Measurements from ENCODE around the gene ZNF844. TPM values are rescaled to one million over a fixed set of nuclear protein-coding genes. Genes with fewer than 3 reads are reported as not detected.

Gene ZNF844
- total RNA-seq, 2 donors from 2014 or later, result 4.7 to 9.0 TPM

- no peak for ATAC-seq (ENCODE audit: insufficient number of reproducible peaks, low FRiP score, low read depth)
Observed at GRCh38 chr19:12112701-12113100, 48.2 kb downstream of the ZNF844 start.

GRCh38 chr19:12113121-12113520, 48.6 kb downstream of the ZNF844 start:
- Histone ChIP-seq H3K27ac (no peak overlapping the region), H3K9me3 (peaks cover 25% of the 10 kb centered on the region), H3K36me3 (peaks cover 26% of the 10 kb centered on the region), H3K4me1 (ENCODE audit: control insufficient read depth in 1 of 2, low read depth in 2 of 2) (no peaks in the 10 kb centered on the region), H3K4me3 (no peak overlapping the region), H3K27me3 (replicated peaks; ENCODE audit: insufficient read depth) (no peaks in the 10 kb centered on the region)
- no peak for ATAC-seq (ENCODE audit: insufficient number of reproducible peaks, low FRiP score, low read depth)
- no peak for TF ChIP-seq CTCF (IDR thresholded peaks at IDR 0.05)
- no peak for DNase-seq (ENCODE audit: low spot score)

More at GRCh38 chr19:12112701-12113100, 48.2 kb downstream of the ZNF844 start:
- no peak for TF ChIP-seq CTCF (IDR thresholded peaks at IDR 0.05)
- H3K36me3 ChIP-seq, result peaks cover 26% of the 10 kb centered on the region
- H3K4me3 ChIP-seq, result no peak overlapping the region
- peaks cover 25% of the 10 kb centered on the region for H3K9me3 ChIP-seq
- no peaks in the 10 kb centered on the region for H3K27me3 ChIP-seq (replicated peaks; ENCODE audit: insufficient read depth)
- no peak overlapping the region for H3K27ac ChIP-seq
- H3K4me1 ChIP-seq (ENCODE audit: control insufficient read depth in 1 of 2, low read depth in 2 of 2), result no peaks in the 10 kb centered on the region
- no peak for DNase-seq (ENCODE audit: low spot score)

- Histone ChIP-seq H3K9me3 (peaks cover 6% of the 10 kb centered on the region), H3K27ac (no peak overlapping the region), H3K36me3 (peaks cover 5% of the 10 kb centered on the region), H3K4me3 (no peak overlapping the region), H3K4me1 (ENCODE audit: control insufficient read depth in 1 of 2, low read depth in 2 of 2) (no peaks in the 10 kb centered on the region), H3K27me3 (replicated peaks; ENCODE audit: insufficient read depth) (no peaks in the 10 kb centered on the region)
- DNase-seq (ENCODE audit: low spot score) (no peak), ATAC-seq (ENCODE audit: insufficient number of reproducible peaks, low FRiP score, low read depth) (no peak)
- TF ChIP-seq CTCF (IDR thresholded peaks at IDR 0.05), result no peak
Observed at GRCh38 chr19:12117201-12117970, 52.9 kb downstream of the ZNF844 start.

GRCh38 chr19:12126707-12127106, 62.2 kb downstream of the ZNF844 start:
- H3K4me1 ChIP-seq (ENCODE audit: control insufficient read depth in 1 of 2, low read depth in 2 of 2), result no peaks in the 10 kb centered on the region
- DNase-seq (ENCODE audit: low spot score), result no peak
- peaks cover 3% of the 10 kb centered on the region for H3K36me3 ChIP-seq
- peak; percentile 28 for TF ChIP-seq CTCF (IDR thresholded peaks at IDR 0.05)
- no peak overlapping the region for H3K4me3 ChIP-seq
- H3K27ac ChIP-seq, result no peak overlapping the region
- no peaks in the 10 kb centered on the region for H3K27me3 ChIP-seq (replicated peaks; ENCODE audit: insufficient read depth)
- peaks cover 7% of the 10 kb centered on the region for H3K9me3 ChIP-seq
- no peak for ATAC-seq (ENCODE audit: insufficient number of reproducible peaks, low FRiP score, low read depth)

Other genes with a start within 250 kb of the ZNF844 start
- gene ZNF439, start 216.0 kb upstream of the ZNF844 start, total RNA-seq, result 10 to 100 TPM; 13.8 to 28.2 TPM
- gene ZNF69, start 176.9 kb upstream of the ZNF844 start, total RNA-seq, result 10 to 100 TPM; 10.4 to 15.0 TPM
- 10 to 100 TPM; 12.5 to 20.0 TPM for gene ZNF700, start 139.6 kb upstream of the ZNF844 start, total RNA-seq
- gene ZNF763, start 99.7 kb upstream of the ZNF844 start, total RNA-seq, result 1 to 10 TPM; 2.3 to 5.9 TPM
- gene ZNF433, start 29.1 kb upstream of the ZNF844 start, total RNA-seq, result 1 to 10 TPM; 6.6 to 7.0 TPM
- 1 to 10 TPM in 1 of 2 donors, not detected in 1; 1.4 TPM for gene ZNF878, start 11.8 kb upstream of the ZNF844 start, total RNA-seq
- gene ZNF20, start 75.6 kb downstream of the ZNF844 start, total RNA-seq, result 1 to 10 TPM; 2.2 to 4.3 TPM
- gene ZNF625, start 92.0 kb downstream of the ZNF844 start, total RNA-seq, result 1 to 10 TPM; 3.1 to 7.3 TPM
- gene ZNF136, start 98.4 kb downstream of the ZNF844 start, total RNA-seq, result 10 to 100 TPM; 12.7 to 27.7 TPM
- gene ZNF44, start 230.2 kb downstream of the ZNF844 start, total RNA-seq, result 10 to 100 TPM in 1 of 2 donors, 1 to 10 TPM in 1; 9.5 to 13.2 TPM

Measured in thoracic aorta (tissue), 2 donors.